Retinal pigment epithelial cell (primary cell): ENCODE measurements around the gene QRFP.

Source experiments
- DNase-seq: peaks from one replicate; pipeline ENCODE4 v3.0.0-alpha.2; 2010; ENCODE audit warnings: low read depth
- H3K4me3 ChIP-seq: 2 replicates; pipeline ENCODE4 v1.5.1; 2011; ENCODE audit warnings: mild to moderate bottlenecking, low read length, control low read depth, moderate library complexity
- CTCF ChIP-seq: conservative IDR thresholded peaks from 2 replicates; pipeline ENCODE4 v1.5.1; 2011; ENCODE audit warnings: low read depth, low read length, control low read depth, inconsistent platforms

The QRFP gene

GRCh38 chr9:130874783-130875182 lies 21.8 kb downstream of the QRFP start:
- no peak for DNase-seq
- no peak for TF ChIP-seq CTCF
- H3K4me3 ChIP-seq: no peak overlapping the region

DNA sequence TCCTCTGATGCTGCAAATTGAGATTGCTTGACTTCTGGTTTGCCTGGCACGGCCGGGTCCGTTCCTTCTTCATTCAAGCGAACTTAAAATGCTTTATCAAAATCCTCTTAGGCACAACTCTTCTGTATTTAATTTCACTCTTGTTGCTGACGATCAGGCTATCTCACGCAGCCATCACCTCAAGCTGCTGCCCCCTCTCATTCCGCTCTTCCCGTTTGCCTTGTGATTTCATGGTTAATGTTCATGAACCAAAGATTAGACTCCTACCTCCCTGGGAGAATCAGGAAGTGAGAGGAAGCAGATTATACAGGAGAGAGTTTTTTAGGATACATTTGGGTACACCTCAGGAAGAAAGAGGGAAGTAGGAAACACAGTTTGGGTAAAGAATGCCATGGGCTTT lies 22.6 kb downstream of the QRFP start:
- DNase-seq: no peak
- no peak overlapping the region for H3K4me3 ChIP-seq
- TF ChIP-seq CTCF: no peak

DNA sequence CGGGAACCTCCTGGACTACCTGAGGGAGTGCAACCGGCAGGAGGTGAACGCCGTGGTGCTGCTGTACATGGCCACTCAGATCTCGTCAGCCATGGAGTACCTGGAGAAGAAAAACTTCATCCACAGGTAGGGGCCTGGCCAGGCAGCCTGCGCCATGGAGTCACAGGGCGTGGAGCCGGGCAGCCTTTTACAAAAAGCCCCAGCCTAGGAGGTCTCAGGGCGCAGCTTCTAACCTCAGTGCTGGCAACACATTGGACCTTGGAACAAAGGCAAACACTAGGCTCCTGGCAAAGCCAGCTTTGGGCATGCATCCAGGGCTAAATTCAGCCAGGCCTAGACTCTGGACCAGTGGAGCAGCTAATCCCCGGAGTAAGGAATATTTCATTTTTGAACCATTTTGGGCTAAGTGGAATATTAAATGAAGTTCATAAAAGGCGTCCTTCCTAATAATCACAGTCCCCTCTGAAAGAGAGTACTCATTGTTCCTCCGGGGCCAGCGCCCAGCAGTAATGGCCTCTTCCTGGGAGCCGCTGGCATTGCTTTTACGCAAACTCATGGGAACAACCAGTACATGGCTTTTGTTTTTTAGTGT lies 23.6 kb downstream of the QRFP start:
- TF ChIP-seq CTCF: no peak
- H3K4me3 ChIP-seq: no peak overlapping the region
- no peak for DNase-seq

- no peak for DNase-seq
- no peak overlapping the region for H3K4me3 ChIP-seq
- no peak for TF ChIP-seq CTCF
These were observed 24.1 kb downstream of the QRFP start for GRCh38 chr9:130872508-130872907.

GRCh38 chr9:130872093-130872492 lies 24.5 kb downstream of the QRFP start:
- no peak overlapping the region for H3K4me3 ChIP-seq
- no peak for TF ChIP-seq CTCF
- no peak for DNase-seq

GRCh38 chr9:130871395-130872062 lies 25.1 kb downstream of the QRFP start:
- DNase-seq: no peak
- H3K4me3 ChIP-seq: no peak overlapping the region

More at GRCh38 chr9:130871395-130872062, 25.1 kb downstream of the QRFP start:
- no peak for TF ChIP-seq CTCF
